GM18505 (cell line): ENCODE data around the gene WDR27.
A peak's percentile ranks its signal among the peaks of the same experiment; 100 is the strongest.

Experiments used
- ATAC-seq: cut with Tn5 transposase; IDR thresholded peaks from one replicate; pipeline ENCODE4 v1.9.1; 2021; ENCODE audit not compliant: unreplicated experiment
- POLR2A ChIP-seq: IDR thresholded peaks from 4 replicates; pipeline ENCODE4 v1.6.1; 2011; ENCODE audit warnings: borderline replicate concordance; ENCODE audit not compliant: insufficient read depth, insufficient read length; ENCODE audit errors: extremely low read depth

The WDR27 gene

DNA sequence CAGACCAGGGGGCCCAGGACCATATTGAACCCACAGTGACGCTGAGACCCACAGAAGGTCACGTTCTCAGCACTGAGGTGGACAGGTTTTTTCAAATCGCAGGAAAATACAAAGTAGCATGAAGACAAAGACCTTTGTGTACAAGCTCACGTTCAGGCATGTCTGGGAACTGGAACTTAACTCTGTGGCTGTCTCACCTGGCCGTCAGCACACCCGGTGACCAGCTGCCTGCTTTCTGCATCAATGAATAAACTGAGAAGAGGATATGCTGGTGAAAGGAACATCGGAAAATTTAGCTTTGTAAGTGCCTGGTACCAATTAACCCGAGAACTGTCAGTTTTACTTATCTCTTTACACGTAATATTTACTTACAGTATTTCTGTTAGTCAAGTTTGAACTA, 36.5 kb downstream of the WDR27 start:
- no peak for TF ChIP-seq POLR2A
- no peak for ATAC-seq

GRCh38 chr6:169664227-169664626, 37.6 kb downstream of the WDR27 start:
- no peak for ATAC-seq
- no peak for TF ChIP-seq POLR2A

DNA sequence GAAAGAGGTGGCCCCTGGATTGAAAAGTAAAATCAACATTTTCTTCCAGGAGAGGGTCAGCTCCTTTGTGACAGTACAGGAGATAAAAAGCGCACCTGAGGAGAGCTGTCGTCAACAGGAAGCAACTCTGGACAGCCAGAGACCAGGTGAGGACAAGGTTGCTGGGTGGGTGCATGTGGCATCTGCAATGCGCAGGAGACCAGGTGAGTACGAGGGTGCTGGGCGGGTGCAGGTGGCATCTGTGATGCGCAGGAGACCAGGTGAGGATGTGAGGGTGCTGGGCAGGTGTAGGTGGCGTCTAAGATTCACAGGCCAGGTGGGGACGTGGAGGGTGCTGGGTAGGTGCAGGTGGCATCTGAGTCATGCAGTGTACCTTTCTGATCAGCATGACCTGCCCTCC, 38.4 kb downstream of the WDR27 start:
- ATAC-seq, result no peak
- TF ChIP-seq POLR2A, result no peak

DNA sequence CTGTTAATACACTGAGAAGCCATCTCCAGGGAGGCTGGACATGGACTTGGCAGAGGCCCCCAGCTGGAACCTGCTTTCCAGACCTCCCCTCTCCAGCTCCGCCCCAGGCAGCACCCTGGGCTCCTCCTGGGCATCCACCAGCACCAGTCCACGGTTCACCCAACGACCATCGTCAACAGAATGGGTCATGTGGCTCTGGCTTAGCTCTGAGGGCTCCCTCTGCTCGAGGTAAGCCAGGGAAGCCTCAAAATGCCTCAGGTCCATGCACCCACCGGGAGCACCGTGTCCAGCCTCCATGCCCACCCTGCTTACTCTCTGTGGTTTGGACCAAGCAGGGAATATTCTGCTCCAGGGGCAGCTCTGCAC, 40.5 kb downstream of the WDR27 start:
- ATAC-seq, result no peak
- no peak for TF ChIP-seq POLR2A

DNA sequence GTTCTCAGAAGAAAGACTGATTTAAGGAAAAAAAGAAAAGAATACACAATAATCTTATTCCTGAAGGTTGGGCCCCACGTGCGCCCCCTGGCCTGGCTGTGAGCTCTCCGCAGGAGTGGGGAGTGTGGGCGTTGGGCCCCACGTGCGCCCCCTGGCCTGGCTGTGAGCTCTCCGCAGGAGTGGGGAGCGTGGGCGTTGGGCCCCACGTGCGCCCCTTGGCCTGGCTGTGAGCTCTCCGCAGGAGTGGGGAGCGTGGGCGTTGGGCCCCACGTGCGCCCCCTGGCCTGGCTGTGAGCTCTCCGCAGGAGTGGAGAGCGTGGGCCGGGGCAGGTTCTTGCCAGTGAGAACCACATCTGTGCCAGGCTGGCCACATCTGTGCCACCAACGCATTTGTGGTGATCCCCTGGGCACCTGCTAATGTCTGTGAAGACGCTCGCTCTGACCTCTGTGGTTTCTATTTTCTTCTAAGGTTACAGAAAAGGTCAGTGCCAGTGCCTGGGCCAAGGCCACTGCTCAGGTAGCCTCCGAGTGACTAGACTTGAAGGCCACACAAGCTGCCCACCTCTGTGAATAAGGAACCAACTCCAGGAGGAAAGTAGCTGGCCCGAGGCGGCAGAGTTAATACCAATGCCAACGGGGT, 41.0 kb downstream of the WDR27 start:
- no peak for ATAC-seq

GRCh38 chr6:169659820-169660610, 41.8 kb downstream of the WDR27 start:
- TF ChIP-seq POLR2A, result no peak
- ATAC-seq, result no peak

More for the DNA sequence above, 41.0 kb downstream of the WDR27 start:
- no peak for TF ChIP-seq POLR2A

DNA sequence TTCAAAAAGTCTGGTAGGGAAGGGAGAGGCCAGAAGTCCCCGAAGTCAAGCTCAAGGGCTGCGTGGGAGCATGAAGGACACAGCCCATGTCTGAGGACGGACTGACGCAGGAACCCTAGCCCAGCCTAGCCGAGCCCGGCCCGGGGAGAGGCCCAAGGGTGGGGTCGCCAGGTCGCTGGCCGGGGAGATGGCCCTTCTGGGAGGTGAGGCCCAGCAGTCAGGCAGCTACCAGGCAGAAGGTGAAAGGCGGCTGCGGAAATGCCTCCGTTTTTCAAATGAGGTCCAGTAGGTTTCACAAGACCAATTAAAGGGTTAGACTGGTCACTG, 44.6 kb downstream of the WDR27 start:
- TF ChIP-seq POLR2A, result no peak
- no peak for ATAC-seq

DNA sequence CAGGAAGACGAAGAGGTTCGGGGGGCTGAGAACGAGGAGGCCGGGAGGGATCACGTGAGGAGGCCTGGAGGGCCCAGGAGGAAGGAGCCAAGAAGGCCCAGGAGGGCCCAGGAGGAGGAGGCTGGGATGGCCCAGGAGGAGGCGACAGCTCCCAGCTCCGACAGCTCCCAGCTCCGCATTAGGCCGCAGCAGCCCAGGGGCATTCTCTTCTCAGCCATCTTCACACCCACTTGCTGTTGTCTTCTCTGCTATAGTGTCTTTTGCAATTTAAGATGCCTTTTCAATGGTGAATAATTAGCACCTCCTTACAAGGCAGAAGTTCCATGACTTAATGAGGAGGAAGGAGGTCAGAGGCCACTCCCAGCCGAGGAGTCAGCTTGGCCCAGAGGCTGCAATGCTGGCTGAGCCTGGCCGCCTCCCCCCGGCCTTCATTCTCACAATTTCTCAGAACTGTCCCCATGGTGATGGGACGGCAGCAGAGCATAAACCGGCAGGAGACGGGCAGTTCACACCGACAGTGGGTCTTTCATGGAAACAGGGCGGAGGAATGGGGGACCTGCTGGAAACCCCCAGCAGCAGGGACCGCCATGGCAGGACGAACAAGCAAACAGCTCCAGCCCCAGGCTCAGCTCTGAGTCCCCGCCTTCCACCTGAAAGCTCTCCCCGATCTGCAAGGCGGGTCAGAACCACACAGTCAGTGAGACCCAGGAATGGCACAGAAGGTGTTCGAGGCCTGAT, 45.1 kb downstream of the WDR27 start:
- no peak for ATAC-seq
- TF ChIP-seq POLR2A, result no peak

GRCh38 chr6:169654598-169655391, 47.0 kb downstream of the WDR27 start:
- peak; percentile 41 for TF ChIP-seq POLR2A
- peak; percentile 88 for ATAC-seq

DNA sequence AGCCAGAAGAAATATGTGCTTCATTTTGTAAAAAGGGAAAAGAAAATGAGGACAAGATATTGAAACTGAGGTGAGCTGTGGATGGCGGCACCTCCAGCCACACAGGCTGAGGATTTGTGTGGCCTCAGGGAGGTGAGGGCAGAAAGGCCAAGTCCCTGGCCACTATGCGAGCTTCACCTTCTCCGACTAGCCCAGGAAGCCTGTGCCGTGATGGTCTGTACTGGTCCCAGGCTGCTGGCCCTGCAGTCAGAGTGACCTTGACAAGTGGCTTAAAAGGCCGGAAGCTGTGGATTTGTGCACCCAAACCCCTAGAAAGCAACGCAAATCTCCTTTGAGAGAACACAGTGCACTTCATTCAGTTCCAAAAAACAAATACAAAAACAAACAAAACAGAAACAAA, 48.1 kb downstream of the WDR27 start:
- no peak for ATAC-seq
- TF ChIP-seq POLR2A, result no peak

DNA sequence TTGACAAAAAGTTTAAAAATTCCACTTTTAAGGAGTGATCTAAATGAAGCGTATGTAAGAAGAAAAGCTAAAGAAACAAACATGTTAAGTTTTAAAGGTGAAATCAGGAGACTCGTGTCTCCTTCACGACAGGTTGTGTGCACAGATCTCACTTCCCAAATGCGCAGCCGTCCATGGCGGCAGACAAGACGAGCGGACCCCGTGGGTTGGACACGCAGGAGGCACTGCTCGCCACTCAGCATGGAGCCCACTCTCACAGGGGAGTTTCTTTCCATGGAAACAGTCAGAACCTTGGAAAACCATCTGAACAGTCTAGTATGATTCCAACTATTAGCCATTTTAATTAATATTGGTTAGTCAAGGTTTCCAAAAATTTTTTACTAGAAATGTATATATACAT, 48.9 kb downstream of the WDR27 start:
- no peak for TF ChIP-seq POLR2A
- ATAC-seq, result no peak

- ATAC-seq, result no peak
- TF ChIP-seq POLR2A, result no peak
Measured at GRCh38 chr6:169651498-169651897, 50.3 kb downstream of the WDR27 start.

DNA sequence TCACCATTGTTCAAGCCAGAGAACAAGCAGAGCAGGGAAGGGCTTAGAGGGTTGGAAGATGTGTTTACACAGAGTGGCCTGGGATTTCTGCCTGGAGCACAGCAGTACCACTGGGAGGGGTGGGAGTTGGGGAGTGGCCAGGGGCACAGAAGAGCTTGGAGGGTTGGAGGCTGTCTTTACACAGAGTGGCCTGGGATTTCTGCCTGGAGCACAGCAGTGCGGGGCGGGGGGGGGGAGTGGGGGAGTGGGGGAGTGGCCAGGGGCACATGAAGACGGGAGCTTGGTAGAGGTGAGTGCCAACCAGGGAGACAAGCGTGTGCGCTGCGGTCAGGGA, 50.9 kb downstream of the WDR27 start:
- no peak for ATAC-seq

DNA sequence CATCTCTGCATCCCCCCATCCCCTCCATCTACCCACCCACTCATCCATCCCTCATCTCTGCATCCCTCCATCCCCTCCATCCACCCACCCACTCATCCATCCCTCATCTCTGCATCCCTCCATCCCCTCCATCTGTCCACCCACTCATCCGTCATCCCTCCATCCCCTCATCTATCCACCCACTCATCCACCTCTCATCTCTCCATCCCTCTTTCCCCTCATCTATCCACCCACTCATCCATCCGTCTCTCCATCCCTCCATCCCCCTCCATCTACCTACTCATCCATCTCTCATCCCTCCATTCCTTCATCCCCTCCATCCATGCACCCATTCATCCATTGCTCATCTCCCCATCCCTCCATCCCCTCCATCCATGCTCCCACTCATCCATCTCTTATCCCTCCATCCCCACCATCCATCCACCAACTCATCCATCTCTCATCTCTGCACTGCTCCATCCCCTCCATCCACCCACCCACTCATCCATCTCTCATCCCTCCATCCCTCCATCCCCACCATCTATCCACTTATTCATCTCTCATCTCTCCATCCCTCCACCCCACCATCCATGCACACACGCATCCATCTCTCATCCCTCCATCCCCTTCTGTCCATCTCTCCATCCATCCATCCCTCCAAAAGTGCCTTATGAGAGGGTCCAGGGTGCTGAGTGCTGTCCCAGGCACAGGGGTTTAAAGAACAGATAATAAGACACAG, 51.4 kb downstream of the WDR27 start:
- no peak for TF ChIP-seq POLR2A
- no peak for ATAC-seq

More for the DNA sequence above, 50.9 kb downstream of the WDR27 start:
- no peak for TF ChIP-seq POLR2A

GRCh38 chr6:169648617-169649016, 53.2 kb downstream of the WDR27 start:
- no peak for TF ChIP-seq POLR2A
- no peak for ATAC-seq
